Ishikawa (cell line): ENCODE data around the gene SLC5A12.

Experiments used
- CEBPB ChIP-seq: IDR thresholded peaks from 2 replicates; pipeline ENCODE4 v1.6.1; 2012
- CREB1 ChIP-seq: IDR thresholded peaks from 2 replicates; pipeline ENCODE4 v1.6.1; 2012; ENCODE audit warnings: low read depth
- EGR1 ChIP-seq: IDR thresholded peaks from 2 replicates; pipeline ENCODE4 v1.6.1; 2012
- EP300 ChIP-seq: IDR thresholded peaks from 2 replicates; pipeline ENCODE4 v1.6.1; 2012; ENCODE audit warnings: borderline replicate concordance
- FOXM1 ChIP-seq: IDR thresholded peaks from 2 replicates; pipeline ENCODE4 v1.6.1; 2012; ENCODE audit warnings: low read depth, borderline replicate concordance
- NFIC ChIP-seq: IDR thresholded peaks from 2 replicates; pipeline ENCODE4 v1.6.1; 2012
- RAD21 ChIP-seq: IDR thresholded peaks from 2 replicates; pipeline ENCODE4 v1.6.1; 2012; ENCODE audit warnings: low read depth
- TAF1 ChIP-seq: IDR thresholded peaks from 2 replicates; pipeline ENCODE4 v1.6.1; 2012; ENCODE audit warnings: low read depth, mild to moderate bottlenecking
- TCF12 ChIP-seq: IDR thresholded peaks from 2 replicates; pipeline ENCODE4 v1.6.1; 2012; ENCODE audit warnings: low read depth
- TEAD4 ChIP-seq: IDR thresholded peaks from 2 replicates; pipeline ENCODE4 v1.6.1; 2012
- YY1 ChIP-seq: IDR thresholded peaks from 2 replicates; pipeline ENCODE4 v1.6.1; 2012; ENCODE audit warnings: low read depth
- ZBTB7A ChIP-seq: IDR thresholded peaks from 2 replicates; pipeline ENCODE4 v1.6.1; 2012; ENCODE audit warnings: low read depth
- TF ChIP-seq, protein P1 (sequence below): IDR thresholded peaks from 2 replicates; pipeline ENCODE4 v1.6.1; 2012
- TF ChIP-seq, protein P2 (sequence below): IDR thresholded peaks from 2 replicates; pipeline ENCODE4 v1.6.1; 2012
- TF ChIP-seq, protein P3 (sequence below): IDR thresholded peaks from 2 replicates; pipeline ENCODE4 v1.6.1; 2012; ENCODE audit warnings: low read depth, mild to moderate bottlenecking

The SLC5A12 gene

DNA sequence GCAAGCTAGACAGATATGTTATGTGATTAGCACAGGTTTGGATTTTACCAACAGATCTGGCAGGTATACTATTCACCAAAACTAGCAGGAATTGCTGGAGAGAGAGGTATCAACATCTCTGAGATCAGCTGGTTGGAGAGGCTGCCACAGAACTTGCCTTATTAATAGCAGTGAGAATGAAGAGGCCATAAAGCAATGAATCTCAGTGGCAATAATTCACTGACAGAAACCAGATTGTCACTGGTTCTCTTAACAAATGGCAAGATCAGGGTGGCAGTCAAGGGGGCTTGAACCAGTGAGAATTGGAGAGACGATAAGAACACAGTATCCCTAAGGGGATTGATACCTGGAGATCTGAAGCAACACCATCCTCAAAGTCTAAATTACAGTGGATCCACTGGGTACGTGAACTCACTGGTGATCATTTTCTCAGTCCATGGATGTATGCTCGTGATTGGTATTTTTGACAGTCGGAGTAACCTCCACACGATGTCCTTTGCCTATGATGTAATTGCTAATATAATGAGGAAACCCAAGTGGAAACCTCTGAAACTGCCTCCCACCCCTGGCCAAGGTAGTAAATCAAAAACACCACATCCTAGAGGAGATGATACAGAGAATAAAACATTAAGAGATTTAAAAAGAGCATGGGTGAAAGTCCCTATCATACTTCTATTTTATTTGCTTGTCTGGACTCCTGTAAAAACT is 17.7 kb upstream of the SLC5A12 start:
- TF ChIP-seq, protein P1, sequence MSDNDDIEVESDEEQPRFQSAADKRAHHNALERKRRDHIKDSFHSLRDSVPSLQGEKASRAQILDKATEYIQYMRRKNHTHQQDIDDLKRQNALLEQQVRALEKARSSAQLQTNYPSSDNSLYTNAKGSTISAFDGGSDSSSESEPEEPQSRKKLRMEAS = no peak
- no peak for TF ChIP-seq TAF1
- no peak for TF ChIP-seq FOXM1
- no peak for TF ChIP-seq YY1
- TF ChIP-seq TEAD4 = no peak
- TF ChIP-seq CREB1 = no peak
- no peak for TF ChIP-seq EP300
- TF ChIP-seq, protein P2, sequence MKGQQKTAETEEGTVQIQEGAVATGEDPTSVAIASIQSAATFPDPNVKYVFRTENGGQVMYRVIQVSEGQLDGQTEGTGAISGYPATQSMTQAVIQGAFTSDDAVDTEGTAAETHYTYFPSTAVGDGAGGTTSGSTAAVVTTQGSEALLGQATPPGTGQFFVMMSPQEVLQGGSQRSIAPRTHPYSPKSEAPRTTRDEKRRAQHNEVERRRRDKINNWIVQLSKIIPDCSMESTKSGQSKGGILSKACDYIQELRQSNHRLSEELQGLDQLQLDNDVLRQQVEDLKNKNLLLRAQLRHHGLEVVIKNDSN = no peak
- TF ChIP-seq CEBPB = no peak
- TF ChIP-seq RAD21 = no peak
- no peak for TF ChIP-seq ZBTB7A

DNA sequence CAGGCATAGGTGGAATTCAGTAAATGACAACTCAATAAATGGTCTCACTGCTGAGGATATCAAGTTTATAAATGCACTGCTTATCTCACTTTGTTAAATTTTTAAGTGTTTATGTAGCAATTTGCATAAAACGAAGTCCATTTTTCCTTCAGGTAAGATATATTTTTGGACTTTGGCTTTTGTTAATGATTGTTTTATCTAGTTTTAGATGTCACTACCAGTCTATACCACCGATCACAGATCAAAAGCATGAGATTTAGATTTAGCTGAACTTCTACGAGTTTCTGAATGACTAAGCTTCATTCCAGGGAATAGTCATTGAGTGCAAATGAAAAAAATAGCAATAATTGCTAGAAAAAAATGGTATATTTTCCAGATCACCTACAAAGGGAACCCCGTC is 12.8 kb upstream of the SLC5A12 start:
- no peak for TF ChIP-seq TEAD4

DNA sequence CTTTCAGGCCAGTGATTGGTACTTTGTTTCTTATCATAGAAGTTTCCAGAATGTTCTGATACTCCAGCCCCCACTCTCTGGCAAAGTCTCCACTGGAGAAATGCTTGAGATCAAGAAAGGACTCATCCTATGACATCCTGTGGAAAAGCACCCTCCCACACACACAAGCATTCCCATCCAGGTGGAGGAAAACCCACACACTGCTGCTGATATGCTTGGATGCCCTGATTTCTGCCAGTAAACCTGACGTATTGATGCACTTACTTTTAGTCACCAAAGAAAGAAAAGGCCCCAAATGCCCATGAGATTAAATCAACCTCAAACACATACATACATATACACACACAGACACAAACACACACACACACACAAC is 9.2 kb upstream of the SLC5A12 start:
- TF ChIP-seq EGR1 (no peak), EP300 (no peak), NFIC (no peak), CREB1 (no peak), ZBTB7A (no peak), YY1 (no peak), FOXM1 (no peak), TEAD4 (no peak), RAD21 (no peak), TCF12 (no peak), CEBPB (no peak), TAF1 (no peak)
- TF ChIP-seq, protein P2 = no peak
- TF ChIP-seq, protein P3, sequence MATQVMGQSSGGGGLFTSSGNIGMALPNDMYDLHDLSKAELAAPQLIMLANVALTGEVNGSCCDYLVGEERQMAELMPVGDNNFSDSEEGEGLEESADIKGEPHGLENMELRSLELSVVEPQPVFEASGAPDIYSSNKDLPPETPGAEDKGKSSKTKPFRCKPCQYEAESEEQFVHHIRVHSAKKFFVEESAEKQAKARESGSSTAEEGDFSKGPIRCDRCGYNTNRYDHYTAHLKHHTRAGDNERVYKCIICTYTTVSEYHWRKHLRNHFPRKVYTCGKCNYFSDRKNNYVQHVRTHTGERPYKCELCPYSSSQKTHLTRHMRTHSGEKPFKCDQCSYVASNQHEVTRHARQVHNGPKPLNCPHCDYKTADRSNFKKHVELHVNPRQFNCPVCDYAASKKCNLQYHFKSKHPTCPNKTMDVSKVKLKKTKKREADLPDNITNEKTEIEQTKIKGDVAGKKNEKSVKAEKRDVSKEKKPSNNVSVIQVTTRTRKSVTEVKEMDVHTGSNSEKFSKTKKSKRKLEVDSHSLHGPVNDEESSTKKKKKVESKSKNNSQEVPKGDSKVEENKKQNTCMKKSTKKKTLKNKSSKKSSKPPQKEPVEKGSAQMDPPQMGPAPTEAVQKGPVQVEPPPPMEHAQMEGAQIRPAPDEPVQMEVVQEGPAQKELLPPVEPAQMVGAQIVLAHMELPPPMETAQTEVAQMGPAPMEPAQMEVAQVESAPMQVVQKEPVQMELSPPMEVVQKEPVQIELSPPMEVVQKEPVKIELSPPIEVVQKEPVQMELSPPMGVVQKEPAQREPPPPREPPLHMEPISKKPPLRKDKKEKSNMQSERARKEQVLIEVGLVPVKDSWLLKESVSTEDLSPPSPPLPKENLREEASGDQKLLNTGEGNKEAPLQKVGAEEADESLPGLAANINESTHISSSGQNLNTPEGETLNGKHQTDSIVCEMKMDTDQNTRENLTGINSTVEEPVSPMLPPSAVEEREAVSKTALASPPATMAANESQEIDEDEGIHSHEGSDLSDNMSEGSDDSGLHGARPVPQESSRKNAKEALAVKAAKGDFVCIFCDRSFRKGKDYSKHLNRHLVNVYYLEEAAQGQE = no peak
- TF ChIP-seq, protein P1 = no peak

DNA sequence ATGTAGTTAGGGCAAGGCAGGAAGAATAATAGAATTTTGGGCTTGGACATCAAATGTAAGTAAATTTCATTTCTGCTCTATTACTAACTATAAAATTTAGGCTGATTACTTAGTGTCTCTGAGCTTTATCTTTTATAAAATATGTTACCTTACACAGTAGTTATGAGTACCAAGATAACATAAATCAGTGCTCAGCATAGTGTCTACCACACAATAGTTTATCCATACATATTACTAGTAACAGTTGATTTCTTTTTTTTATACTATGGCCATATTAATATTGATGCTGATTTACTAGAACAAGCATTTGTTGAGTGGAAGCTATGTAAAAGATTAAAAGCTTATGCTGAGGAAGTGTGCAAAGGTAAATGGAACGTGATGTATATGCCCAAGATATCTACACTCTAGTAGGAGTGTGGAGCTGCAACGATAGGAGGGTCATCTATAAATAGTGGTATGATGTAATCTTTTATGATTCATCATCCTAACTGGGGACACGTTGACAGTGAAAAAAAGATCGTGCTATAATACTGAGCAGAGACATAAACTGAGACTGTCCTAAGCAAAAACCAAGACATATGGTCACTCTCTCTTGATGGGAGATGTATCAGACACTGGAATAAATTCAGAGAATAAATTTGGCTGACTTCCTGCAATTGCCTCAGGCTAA is 8.7 kb upstream of the SLC5A12 start:
- TF ChIP-seq TEAD4 (no peak), TAF1 (no peak), TCF12 (no peak), ZBTB7A (no peak), RAD21 (no peak), EP300 (no peak), EGR1 (no peak), CEBPB (no peak), NFIC (no peak)
- TF ChIP-seq, protein P2 = no peak
- TF ChIP-seq, protein P1 = no peak

DNA sequence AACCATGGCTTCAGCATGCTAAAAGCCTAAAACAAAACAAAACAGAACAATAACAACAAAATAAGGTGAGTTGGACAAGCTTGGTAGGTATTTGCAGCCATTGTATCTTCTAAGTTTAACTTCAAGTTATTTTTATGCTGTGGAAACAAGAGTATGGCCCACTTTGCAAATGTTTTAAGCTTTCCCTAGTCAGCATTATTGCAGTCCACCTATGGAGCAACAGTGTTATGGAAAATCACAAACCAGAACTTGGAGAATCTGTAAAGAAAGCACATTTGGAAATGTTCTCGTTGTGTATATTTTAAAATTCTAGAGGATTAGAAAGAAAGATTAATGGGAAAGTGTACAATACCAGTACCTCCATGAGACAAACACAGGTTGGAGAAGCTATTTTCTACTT is 7.4 kb upstream of the SLC5A12 start:
- TF ChIP-seq ZBTB7A (no peak), FOXM1 (no peak), TAF1 (no peak), EGR1 (no peak), NFIC (no peak), RAD21 (no peak), CEBPB (no peak), EP300 (no peak), TCF12 (no peak), YY1 (no peak), CREB1 (no peak), TEAD4 (no peak)
- TF ChIP-seq, protein P1 = no peak
- TF ChIP-seq, protein P2 = no peak

DNA sequence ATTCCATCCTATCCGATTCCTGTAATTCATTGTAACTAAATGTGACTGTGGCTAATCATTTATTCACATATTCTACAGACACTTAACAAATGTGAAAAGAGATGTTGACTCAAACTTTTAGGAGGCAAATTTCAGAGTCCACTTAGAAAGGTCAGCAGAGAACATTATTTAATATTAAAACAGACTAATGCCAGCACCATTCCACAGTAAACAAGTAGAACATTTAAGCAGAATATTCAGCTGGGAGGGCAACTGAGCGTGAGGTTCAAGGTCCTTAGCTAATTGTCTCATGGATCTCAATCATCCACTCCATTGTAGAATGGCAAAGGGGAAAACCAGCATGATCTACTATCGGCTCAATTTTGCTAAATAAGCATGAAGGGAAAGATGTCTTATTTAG is 5.1 kb upstream of the SLC5A12 start:
- no peak for TF ChIP-seq YY1
- no peak for TF ChIP-seq TCF12
- TF ChIP-seq, protein P1 = no peak
- TF ChIP-seq, protein P2 = no peak
- TF ChIP-seq EP300 = no peak
- TF ChIP-seq TEAD4 = no peak
- TF ChIP-seq CREB1 = no peak
- TF ChIP-seq CEBPB = no peak
- TF ChIP-seq RAD21 = no peak
- TF ChIP-seq, protein P3 = no peak
- no peak for TF ChIP-seq TAF1
